ENCODE measurements around the gene METTL16.

GRCh38 chr17:2435862-2436261 is 75.8 kb downstream of the METTL16 start:
- TF ChIP-seq POLR2AphosphoS5 (IDR thresholded peaks at IDR 0.05; ENCODE audit: low read depth, low read length) (no peak), POLR2A (IDR thresholded peaks at IDR 0.05; ENCODE audit: low read depth, low read length) (no peak)

All from GM12892 (cell line).